Kidney epithelial cell (primary cell): Measurements from ENCODE around the gene LGALSL. TPM values are rescaled to one million over a fixed set of nuclear protein-coding genes. Genes with fewer than 3 reads are reported as not detected.
A peak's percentile ranks its signal among the peaks of the same experiment; 100 is the strongest.

Source experiments
- DNase-seq: peaks from one replicate; pipeline ENCODE4 v3.0.0-alpha.2; 2010; ENCODE audit warnings: low read depth
- H3K27me3 ChIP-seq: 2 replicates; pipeline ENCODE4 v1.6.0; 2011; ENCODE audit warnings: low read length; ENCODE audit not compliant: control insufficient read depth, insufficient read depth
- H3K36me3 ChIP-seq: 2 replicates; pipeline ENCODE4 v1.5.1; 2011; ENCODE audit warnings: low read length; ENCODE audit not compliant: control insufficient read depth, insufficient read depth
- H3K4me3 ChIP-seq: 2 replicates; pipeline ENCODE4 v1.5.1; 2011; ENCODE audit warnings: low read depth, mild to moderate bottlenecking, control low read depth, low read length
- CTCF ChIP-seq: IDR thresholded peaks from 2 replicates; pipeline ENCODE4 v1.5.1; 2011; ENCODE audit warnings: mild to moderate bottlenecking, moderate library complexity, low read length, control low read depth, inconsistent platforms; ENCODE audit not compliant: insufficient read depth, poor library complexity, severe bottlenecking
- total RNA-seq: library from RNA; depleted of rRNA; stranded (reverse); fragments of >200 nt; gene quantifications from 2 replicates; pipeline ENCODE4 v1.2.3, GENCODE V29; 2015

LGALSL gene
- total RNA-seq, 1 donor from 2014 or later, result 9.9 TPM

- no peak for DNase-seq
- no peaks in the 10 kb centered on the region for H3K27me3 ChIP-seq
- H3K4me3 ChIP-seq, result no peak overlapping the region
- TF ChIP-seq CTCF, result no peak
- H3K36me3 ChIP-seq, result no peaks in the 10 kb centered on the region
These were observed 6.5 kb upstream of the LGALSL start for GRCh38 chr2:64447317-64448040.

- DNase-seq, result no peak
- Histone ChIP-seq H3K36me3 (no peaks in the 10 kb centered on the region), H3K27me3 (no peaks in the 10 kb centered on the region), H3K4me3 (no peak overlapping the region)
- no peak for TF ChIP-seq CTCF
These were observed 5.9 kb upstream of the LGALSL start for GRCh38 chr2:64448041-64448426.

GRCh38 chr2:64451051-64451450 lies 2.9 kb upstream of the LGALSL start:
- Histone ChIP-seq H3K27me3 (no peaks in the 10 kb centered on the region), H3K4me3 (no peak overlapping the region), H3K36me3 (no peaks in the 10 kb centered on the region)
- no peak for DNase-seq
- TF ChIP-seq CTCF, result no peak

- TF ChIP-seq CTCF, result no peak
- Histone ChIP-seq H3K4me3 (peak overlapping the region; percentile 78), H3K36me3 (no peaks in the 10 kb centered on the region), H3K27me3 (no peaks in the 10 kb centered on the region)
- no peak for DNase-seq
These were observed 697 bp downstream of the LGALSL start for GRCh38 chr2:64454386-64455332.

- no peak for TF ChIP-seq CTCF
- no peak for DNase-seq
- H3K4me3 ChIP-seq, result no peak overlapping the region
- no peaks in the 10 kb centered on the region for H3K27me3 ChIP-seq
- no peaks in the 10 kb centered on the region for H3K36me3 ChIP-seq
These were observed 1.6 kb downstream of the LGALSL start for GRCh38 chr2:64455545-64455944.
